A673 (cell line): ENCODE measurements around the gene PCSK1N. TPM values are rescaled to one million over a fixed set of nuclear protein-coding genes. Genes with fewer than 3 reads are reported as not detected.
"Not testable (repeated sequence)": the region's sequence is repeated elsewhere in the genome, so short reads cannot be mapped to it uniquely, and the experiment has no call there.

Experiments
- Bru-seq: library from RNA; stranded (reverse); fragments of 400-500 nt; gene quantifications from one replicate; lab custom pipeline; 2021; lab: Mats Ljungman, UMichigan
- BruChase-seq, 2 experiments: library from RNA; stranded (reverse); fragments of 400-500 nt; gene quantifications; one replicate each; lab custom pipeline; 2021; lab: Mats Ljungman, UMichigan
- BruUV-seq: library from RNA; stranded (reverse); fragments of 400-500 nt; replicated peaks from 2 replicates; lab custom pipeline; 2021; lab: Mats Ljungman, UMichigan
- CTCF ChIA-PET: fragments of 300-600 bp; sonication (Branson Sonifier 250); formaldehyde crosslinking; loops from one replicate; lab custom pipeline; 2022; ENCODE audit warnings: antibody characterized with exemption; lab: Charles Lee
- POLR2A ChIA-PET: fragments of 300-600 bp; sonication (Branson Sonifier 250); formaldehyde crosslinking; loops from one replicate; lab custom pipeline; 2022; ENCODE audit warnings: antibody characterized with exemption; ENCODE audit not compliant: low non-redundant PET; lab: Charles Lee
- DNase-seq: peaks from one replicate; pipeline ENCODE4 v3.0.0-alpha.2; 2015; ENCODE audit warnings: low spot score
- H3K27ac ChIP-seq: fragments of 200-600 bp; sonication (generic); 2 replicates; pipeline ENCODE4 v1.5.1; 2016; ENCODE audit warnings: mixed run types, low read depth, mild to moderate bottlenecking, mixed read lengths, antibody characterized with exemption, low read length; ENCODE audit not compliant: poor library complexity, severe bottlenecking
- H3K27me3 ChIP-seq: fragments of 200-600 bp; sonication (generic); replicated peaks from 2 replicates; pipeline ENCODE4 v1.6.1; 2017; ENCODE audit warnings: mixed run types, low read depth, mild to moderate bottlenecking, mixed read lengths, antibody characterized with exemption, low read length; ENCODE audit not compliant: insufficient read depth, poor library complexity
- H3K36me3 ChIP-seq: fragments of 200-600 bp; sonication (generic); 2 replicates; pipeline ENCODE4 v1.6.1; 2016; ENCODE audit warnings: mixed run types, mild to moderate bottlenecking, mixed read lengths, antibody characterized with exemption, low read length; ENCODE audit not compliant: insufficient read depth, poor library complexity, severe bottlenecking
- H3K4me1 ChIP-seq: fragments of 200-600 bp; sonication (generic); 2 replicates; pipeline ENCODE4 v1.6.1; 2017; ENCODE audit warnings: mixed run types, mild to moderate bottlenecking, mixed read lengths, antibody characterized with exemption, low read length; ENCODE audit not compliant: insufficient read depth, poor library complexity, severe bottlenecking
- H3K4me3 ChIP-seq: fragments of 200-600 bp; sonication (generic); 2 replicates; pipeline ENCODE4 v1.5.1; 2016; ENCODE audit warnings: low read depth, mixed run types, mild to moderate bottlenecking, mixed read lengths, low read length; ENCODE audit not compliant: poor library complexity, severe bottlenecking
- H3K9me3 ChIP-seq: fragments of 200-600 bp; sonication (generic); 2 replicates; pipeline ENCODE4 v1.6.1; 2016; ENCODE audit warnings: mixed run types, low read depth, mild to moderate bottlenecking, mixed read lengths, antibody characterized with exemption, low read length; ENCODE audit not compliant: poor library complexity, severe bottlenecking
- CTCF ChIP-seq: fragments of 300-800, 200-600 bp; sonication (generic); conservative IDR thresholded peaks from 2 replicates; pipeline ENCODE4 v1.5.1; 2017; ENCODE audit warnings: low read depth, mild to moderate bottlenecking, antibody characterized with exemption, low read length, moderate library complexity, mixed read lengths
- EZH2 ChIP-seq: fragments of 200-600 bp; sonication (generic); IDR thresholded peaks from 2 replicates; pipeline ENCODE4 v1.6.1; 2017; ENCODE audit warnings: borderline replicate concordance, low read depth, mild to moderate bottlenecking, mixed read lengths, antibody characterized with exemption, low read length; ENCODE audit not compliant: poor library complexity, severe bottlenecking
- intact Hi-C: fragments of 100-400 bp; cut with micrococcal nuclease; formaldehyde crosslinking; loops from one replicate; pipeline ENCODE4 v1.10.0; 2022; ENCODE audit not compliant: unreplicated experiment
- long read RNA-seq: library from polyadenylated mRNA; stranded (forward); transcript quantifications from one replicate; pipeline ENCODE4 v2.0.0, GENCODE V29; 2022
- total RNA-seq: library from RNA; stranded (reverse); gene quantifications from 2 replicates; pipeline ENCODE4 v1.2.3, GENCODE V29; 2021

PCSK1N gene
- total RNA-seq (16.9 and 17.6 TPM in 2 replicates), Bru-seq, nascent RNA (percentile 42 among the genes with signal in this experiment), BruChase-seq, experiment 1, labeled RNA remaining after a 2-hour chase (percentile 34 among the genes with signal in this experiment), BruChase-seq, experiment 2, labeled RNA remaining after a 6-hour chase (percentile 38 among the genes with signal in this experiment)
- long read RNA-seq, transcript PCSK1N-201 (3 exons, 1,050 nt), result major isoform, 48 of 50 reads
- long read RNA-seq, partial matches to known transcripts, result 1 of 50 reads
- long read RNA-seq, other reads (novel, unspliced or antisense), result 1 of 50 reads

- BruUV-seq, result no TSS peak
- intact Hi-C loops, result no loop called here
Measured at GRCh38 chrX:48835524-48836329, at the start of gene PCSK1N. Gene PCSK1N, minus strand, starts transcription at chrX:48835610. Its CDS starts 78 bp downstream, at chrX:48835532.

GRCh38 chrX:48883729-48884128 is 48.3 kb upstream of the PCSK1N start:
- H3K27me3 ChIP-seq, result no peaks in the 10 kb centered on the region
- intact Hi-C loops, result no loop called here
- no peak for DNase-seq
- BruUV-seq, result no TSS peak
- H3K4me3 ChIP-seq, result no peak overlapping the region
- H3K4me1 ChIP-seq, result no peaks in the 10 kb centered on the region
- no peak for TF ChIP-seq EZH2
- H3K36me3 ChIP-seq, result no peaks in the 10 kb centered on the region
- H3K27ac ChIP-seq, result no peak overlapping the region
- CTCF ChIA-PET, result no interaction called here
- POLR2A ChIA-PET, result interaction anchor here (0.7 kb wide), 1 partner anchor 19 kb away, joined by 7 read pairs; no protein-coding TSS in a partner anchor
- H3K9me3 ChIP-seq, result no peaks in the 10 kb centered on the region

More at GRCh38 chrX:48835524-48836329, at the start of gene PCSK1N:
- TF ChIP-seq EZH2 (no peak), CTCF (no peak)
- Histone ChIP-seq H3K4me3 (peak within 1 kb of the TSS; percentile 59), H3K4me1 (no peaks in the 10 kb centered on the region), H3K36me3 (no peaks in the 10 kb centered on the region), H3K9me3 (no peaks in the 10 kb centered on the region), H3K27me3 (no peaks in the 10 kb centered on the region), H3K27ac (no peak within 1 kb of the TSS)
- CTCF ChIA-PET, result interaction anchor here (0.6 kb wide), 1 partner anchor 123 kb away, joined by 7 read pairs; no protein-coding TSS in a partner anchor
- POLR2A ChIA-PET, result no interaction called here
- peak; percentile 25 for DNase-seq

- H3K4me1 ChIP-seq, H3K27me3 ChIP-seq, H3K9me3 ChIP-seq, intact Hi-C loops, POLR2A ChIA-PET, H3K4me3 ChIP-seq, DNase-seq, BruUV-seq, H3K27ac ChIP-seq, H3K36me3 ChIP-seq: not testable (repeated sequence)
- CTCF ChIA-PET, result interaction anchor here (1.0 kb wide), 1 partner anchor 14 kb away, joined by 3 read pairs; no protein-coding TSS in a partner anchor
Measured at GRCh38 chrX:48876944-48877343, 41.5 kb upstream of the PCSK1N start.

- H3K27ac ChIP-seq, H3K36me3 ChIP-seq, intact Hi-C loops, CTCF ChIA-PET, H3K4me1 ChIP-seq, H3K9me3 ChIP-seq, BruUV-seq, DNase-seq, POLR2A ChIA-PET, H3K4me3 ChIP-seq, H3K27me3 ChIP-seq: not testable (repeated sequence)
Measured at GRCh38 chrX:48872017-48872416, 36.6 kb upstream of the PCSK1N start.
